H1 (cell line): ENCODE measurements around the gene SPPL3.

Source experiments
- ATF3 ChIP-seq: IDR thresholded peaks from 2 replicates; pipeline ENCODE4 v1.6.1; 2011; ENCODE audit warnings: low read depth, mild to moderate bottlenecking, low read length; ENCODE audit not compliant: insufficient read depth
- BRCA1 ChIP-seq: IDR thresholded peaks from 2 replicates; pipeline ENCODE4 v1.6.1; 2012; ENCODE audit warnings: low read depth, low read length, improper control_type of control experiment
- CTCF ChIP-seq, 3 experiments: IDR thresholded peaks; 1 replicate in 2 of 3; 2 replicates in 1 of 3; pipeline versions ENCODE4 v1.5.1 to v1.6.1; 2011; ENCODE audit warnings: low read length in 3 of 3, mild to moderate bottlenecking in 3 of 3, inconsistent platforms in 2 of 3, low read depth in 1 of 3, moderate library complexity in 1 of 3; ENCODE audit not compliant: insufficient read depth in 1 of 3; ENCODE audit errors: control extremely low read depth in 1 of 3
- JUN ChIP-seq: IDR thresholded peaks from 2 replicates; pipeline ENCODE4 v1.6.1; 2011; ENCODE audit warnings: low read depth, mild to moderate bottlenecking, improper control_type of control experiment, low read length
- SIX5 ChIP-seq: IDR thresholded peaks from 2 replicates; pipeline ENCODE4 v1.6.1; 2011; ENCODE audit warnings: mild to moderate bottlenecking, low read depth, low read length
- SP2 ChIP-seq: IDR thresholded peaks from 2 replicates; pipeline ENCODE4 v1.6.1; 2012; ENCODE audit warnings: mild to moderate bottlenecking, low read length, inconsistent platforms
- SUZ12 ChIP-seq: fragments of 200-600 bp; sonication (generic); IDR thresholded peaks from 2 replicates; pipeline ENCODE4 v1.6.1; 2012; ENCODE audit warnings: mild to moderate bottlenecking, inconsistent platforms, low read length, moderate library complexity, mixed read lengths
- YY1 ChIP-seq: IDR thresholded peaks from 2 replicates; pipeline ENCODE4 v1.6.1; 2011; ENCODE audit warnings: low read depth, mild to moderate bottlenecking, low read length
- ZNF274 ChIP-seq: IDR thresholded peaks from 2 replicates; pipeline ENCODE4 v1.7.0; 2012; ENCODE audit warnings: low read length, borderline replicate concordance; ENCODE audit errors: extremely low read depth

- no peak for TF ChIP-seq ZNF274
- TF ChIP-seq SP2: no peak
- TF ChIP-seq BRCA1: no peak
- TF ChIP-seq CTCF (IDR thresholded peaks at IDR 0.05; ENCODE audit: control extremely low read depth in 1 of 3, insufficient read depth in 1 of 3, low read depth in 1 of 3, low read length in 3 of 3): no peak
- no peak for TF ChIP-seq JUN
- TF ChIP-seq SIX5: no peak
- no peak for TF ChIP-seq SUZ12
- TF ChIP-seq ATF3: no peak
- no peak for TF ChIP-seq YY1
These were observed 1.8 kb upstream of the SPPL3 start for GRCh38 chr12:120905856-120906384.
